HepG2 (cell line): ENCODE results near the gene MYOF. TPM values are rescaled to one million over a fixed set of nuclear protein-coding genes. Genes with fewer than 3 reads are reported as not detected.

ENCODE experiments used
- DPF2 ChIP-seq: sonication (generic); formaldehyde crosslinking; IDR thresholded peaks from 2 replicates; pipeline ENCODE4 v1.4.0; 2020; ENCODE audit warnings: mild to moderate bottlenecking, low read depth, missing genetic modification reagents, borderline replicate concordance
- JDP2 ChIP-seq: sonication (generic); formaldehyde crosslinking; IDR thresholded peaks from 2 replicates; pipeline ENCODE4 v1.8.1; 2022; ENCODE audit warnings: missing genetic modification reagents, borderline replicate concordance
- PHB2 ChIP-seq: fragments of 450-650 bp; IDR thresholded peaks from 2 replicates; pipeline ENCODE4 v1.6.1; 2018; ENCODE audit not compliant: partially characterized antibody
- POLR2A ChIP-seq, 2 experiments: IDR thresholded peaks; 2 replicates each; pipeline ENCODE4 v1.6.1; 2011; ENCODE audit warnings: low read depth in 2 of 2, low read length in 2 of 2, mild to moderate bottlenecking in 1 of 2, moderate library complexity in 1 of 2; ENCODE audit not compliant: insufficient read depth in 1 of 2
- SSRP1 ChIP-seq: IDR thresholded peaks from 2 replicates; pipeline ENCODE4 v1.6.1; 2016; ENCODE audit warnings: control low read depth
- ZNF468 ChIP-seq: sonication (generic); formaldehyde crosslinking; IDR thresholded peaks from 2 replicates; pipeline ENCODE4 v1.8.0; 2022; ENCODE audit warnings: mild to moderate bottlenecking, moderate library complexity, missing genetic modification reagents
- ZNF572 ChIP-seq: sonication (generic); formaldehyde crosslinking; IDR thresholded peaks from 2 replicates; pipeline ENCODE4 v1.5.1; 2020; ENCODE audit warnings: mild to moderate bottlenecking, missing genetic modification reagents
- ZNF629 ChIP-seq: sonication (generic); formaldehyde crosslinking; conservative IDR thresholded peaks from 2 replicates; pipeline ENCODE4 v1.5.0; 2020; ENCODE audit warnings: missing genetic modification reagents
- ZNF788 ChIP-seq: sonication (generic); formaldehyde crosslinking; IDR thresholded peaks from 2 replicates; pipeline ENCODE4 v1.5.0; 2020; ENCODE audit warnings: mild to moderate bottlenecking, missing genetic modification reagents, borderline replicate concordance
- polyA plus RNA-seq, 8 experiments: library from polyadenylated mRNA; depleted of rRNA in 3 of 8; stranded (reverse) in 7 of 8; unstranded in 1 of 8; fragments of >200 nt; fragmentation: Illumina TruSeq in 4 of 8; extraction: Trizol in 4 of 8; gene quantifications; 2 replicates each; pipeline versions ENCODE4 v1.2.1 to v1.2.3, GENCODE V29; 2011 to 2016; ENCODE audit warnings: low read depth in 4 of 8, missing spikeins in 1 of 8, mixed read lengths in 1 of 8; ENCODE audit not compliant: insufficient read depth in 1 of 8
- total RNA-seq, 5 experiments: library from RNA; depleted of rRNA; stranded (reverse); fragments of >200 nt; fragmentation: Illumina TruSeq; extraction: Trizol; gene quantifications; 2 replicates each; pipeline ENCODE4 v1.2.3, GENCODE V29; 2016; ENCODE audit warnings: low read depth in 1 of 5
- TF ChIP-seq, protein P1 (sequence below): sonication (generic); formaldehyde crosslinking; IDR thresholded peaks from 2 replicates; pipeline ENCODE4 v1.8.0; 2022; ENCODE audit warnings: mild to moderate bottlenecking, missing genetic modification reagents, moderate library complexity
- TF ChIP-seq, protein P2 (sequence below): sonication (generic); formaldehyde crosslinking; IDR thresholded peaks from 2 replicates; pipeline ENCODE4 v1.5.0; 2020; ENCODE audit warnings: missing genetic modification reagents, mild to moderate bottlenecking, borderline replicate concordance
- TF ChIP-seq, protein P3 (sequence below): IDR thresholded peaks from 2 replicates; pipeline ENCODE4 v1.6.1; 2016; ENCODE audit warnings: control low read depth
- TF ChIP-seq, protein P4 (sequence below): sonication (generic); formaldehyde crosslinking; IDR thresholded peaks from 2 replicates; pipeline ENCODE4 v1.4.0; 2020; ENCODE audit warnings: low read depth, missing genetic modification reagents
- TF ChIP-seq, protein P5 (sequence below): sonication (generic); formaldehyde crosslinking; conservative IDR thresholded peaks from 2 replicates; pipeline ENCODE4 v1.4.0; 2020; ENCODE audit warnings: missing genetic modification reagents
- TF ChIP-seq, protein P6 (sequence below): IDR thresholded peaks from 2 replicates; pipeline ENCODE4 v1.6.1; 2016; ENCODE audit warnings: missing genetic modification reagents, missing compliant biosample characterization
- TF ChIP-seq, protein P7 (sequence below): sonication (generic); formaldehyde crosslinking; IDR thresholded peaks from 2 replicates; pipeline ENCODE4 v1.5.0; 2020; ENCODE audit warnings: mild to moderate bottlenecking, missing genetic modification reagents, moderate library complexity

The MYOF gene
- total and polyA plus RNA-seq, 2 of the 13 experiments (the other 11 are each of a cell fraction or from before 2014, with no cell fraction given) = 0.18 to 0.42 TPM

DNA sequence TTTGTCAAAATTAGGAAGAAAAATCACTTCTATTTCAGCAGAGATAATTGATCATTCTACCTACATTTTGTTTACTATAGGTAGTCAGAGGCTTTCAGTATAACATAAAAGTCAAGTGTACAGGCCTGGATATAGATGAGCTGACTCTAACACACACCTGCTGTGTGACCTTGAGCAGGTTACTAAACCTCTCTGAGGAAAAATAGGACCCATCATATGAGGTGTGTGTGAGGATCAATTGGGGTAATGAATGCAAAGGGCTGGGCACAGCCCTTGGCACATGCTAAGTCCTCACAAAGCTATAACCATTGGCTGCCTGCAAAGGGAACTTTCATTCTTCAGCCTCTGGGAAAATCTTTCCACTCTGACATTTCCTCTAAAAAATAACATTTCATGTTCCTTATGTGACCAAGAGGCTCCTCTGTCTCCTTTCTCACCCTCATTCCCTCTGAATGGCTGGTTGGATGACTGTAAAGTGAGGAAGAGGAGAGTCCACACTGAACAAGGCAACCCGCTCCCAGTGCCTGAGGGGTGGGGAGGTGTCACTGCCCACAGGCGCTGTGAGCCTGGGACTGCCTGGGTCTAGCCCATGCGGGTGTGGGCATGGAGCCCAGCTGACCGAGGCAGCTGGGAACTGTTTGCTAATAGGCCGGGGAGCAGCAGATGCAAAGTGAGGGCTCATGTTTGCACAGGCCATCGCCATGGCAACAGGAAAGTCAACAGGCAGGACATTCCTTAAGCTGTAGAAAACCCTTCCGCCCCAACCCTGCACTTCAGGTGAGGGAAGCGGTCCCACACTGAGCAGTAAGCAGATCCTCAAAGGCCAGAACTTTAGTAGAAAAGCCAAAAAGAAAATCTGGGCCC lies 36.8 kb downstream of the MYOF start (continued):
- TF ChIP-seq, protein P1, sequence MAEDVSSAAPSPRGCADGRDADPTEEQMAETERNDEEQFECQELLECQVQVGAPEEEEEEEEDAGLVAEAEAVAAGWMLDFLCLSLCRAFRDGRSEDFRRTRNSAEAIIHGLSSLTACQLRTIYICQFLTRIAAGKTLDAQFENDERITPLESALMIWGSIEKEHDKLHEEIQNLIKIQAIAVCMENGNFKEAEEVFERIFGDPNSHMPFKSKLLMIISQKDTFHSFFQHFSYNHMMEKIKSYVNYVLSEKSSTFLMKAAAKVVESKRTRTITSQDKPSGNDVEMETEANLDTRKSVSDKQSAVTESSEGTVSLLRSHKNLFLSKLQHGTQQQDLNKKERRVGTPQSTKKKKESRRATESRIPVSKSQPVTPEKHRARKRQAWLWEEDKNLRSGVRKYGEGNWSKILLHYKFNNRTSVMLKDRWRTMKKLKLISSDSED (CRISPR knock-in tag) = no peak
- TF ChIP-seq, protein P2, sequence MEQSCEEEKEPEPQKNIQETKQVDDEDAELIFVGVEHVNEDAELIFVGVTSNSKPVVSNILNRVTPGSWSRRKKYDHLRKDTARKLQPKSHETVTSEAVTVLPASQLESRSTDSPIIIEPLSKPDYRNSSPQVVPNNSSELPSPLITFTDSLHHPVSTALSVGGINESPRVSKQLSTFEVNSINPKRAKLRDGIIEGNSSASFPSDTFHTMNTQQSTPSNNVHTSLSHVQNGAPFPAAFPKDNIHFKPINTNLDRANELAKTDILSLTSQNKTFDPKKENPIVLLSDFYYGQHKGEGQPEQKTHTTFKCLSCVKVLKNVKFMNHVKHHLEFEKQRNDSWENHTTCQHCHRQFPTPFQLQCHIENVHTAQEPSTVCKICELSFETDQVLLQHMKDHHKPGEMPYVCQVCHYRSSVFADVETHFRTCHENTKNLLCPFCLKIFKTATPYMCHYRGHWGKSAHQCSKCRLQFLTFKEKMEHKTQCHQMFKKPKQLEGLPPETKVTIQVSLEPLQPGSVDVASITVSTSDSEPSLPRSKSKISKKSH = peak; percentile 63; the same call in 1 of the 2 replicates
- TF ChIP-seq PHB2 (no peak), DPF2 (no peak), SSRP1 (CRISPR knock-in tag) (no peak), ZNF629 (CRISPR knock-in tag) (no peak), ZNF788 (peak; percentile 85; the same call in 1 of the 2 replicates), POLR2A (IDR thresholded peaks at IDR 0.05; ENCODE audit: insufficient read depth in 1 of 2, low read depth in 2 of 2, low read length in 2 of 2) (peak in 1 of 2 experiments; percentile 57; a peak in 2 of 4 replicates), ZNF468 (CRISPR knock-in tag) (no peak), ZNF572 (CRISPR knock-in tag) (no peak), JDP2 (CRISPR knock-in tag) (no peak)
- TF ChIP-seq, protein P3, sequence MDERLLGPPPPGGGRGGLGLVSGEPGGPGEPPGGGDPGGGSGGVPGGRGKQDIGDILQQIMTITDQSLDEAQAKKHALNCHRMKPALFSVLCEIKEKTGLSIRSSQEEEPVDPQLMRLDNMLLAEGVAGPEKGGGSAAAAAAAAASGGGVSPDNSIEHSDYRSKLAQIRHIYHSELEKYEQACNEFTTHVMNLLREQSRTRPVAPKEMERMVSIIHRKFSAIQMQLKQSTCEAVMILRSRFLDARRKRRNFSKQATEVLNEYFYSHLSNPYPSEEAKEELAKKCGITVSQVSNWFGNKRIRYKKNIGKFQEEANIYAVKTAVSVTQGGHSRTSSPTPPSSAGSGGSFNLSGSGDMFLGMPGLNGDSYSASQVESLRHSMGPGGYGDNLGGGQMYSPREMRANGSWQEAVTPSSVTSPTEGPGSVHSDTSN (CRISPR knock-in tag) = no peak
- TF ChIP-seq, protein P4, sequence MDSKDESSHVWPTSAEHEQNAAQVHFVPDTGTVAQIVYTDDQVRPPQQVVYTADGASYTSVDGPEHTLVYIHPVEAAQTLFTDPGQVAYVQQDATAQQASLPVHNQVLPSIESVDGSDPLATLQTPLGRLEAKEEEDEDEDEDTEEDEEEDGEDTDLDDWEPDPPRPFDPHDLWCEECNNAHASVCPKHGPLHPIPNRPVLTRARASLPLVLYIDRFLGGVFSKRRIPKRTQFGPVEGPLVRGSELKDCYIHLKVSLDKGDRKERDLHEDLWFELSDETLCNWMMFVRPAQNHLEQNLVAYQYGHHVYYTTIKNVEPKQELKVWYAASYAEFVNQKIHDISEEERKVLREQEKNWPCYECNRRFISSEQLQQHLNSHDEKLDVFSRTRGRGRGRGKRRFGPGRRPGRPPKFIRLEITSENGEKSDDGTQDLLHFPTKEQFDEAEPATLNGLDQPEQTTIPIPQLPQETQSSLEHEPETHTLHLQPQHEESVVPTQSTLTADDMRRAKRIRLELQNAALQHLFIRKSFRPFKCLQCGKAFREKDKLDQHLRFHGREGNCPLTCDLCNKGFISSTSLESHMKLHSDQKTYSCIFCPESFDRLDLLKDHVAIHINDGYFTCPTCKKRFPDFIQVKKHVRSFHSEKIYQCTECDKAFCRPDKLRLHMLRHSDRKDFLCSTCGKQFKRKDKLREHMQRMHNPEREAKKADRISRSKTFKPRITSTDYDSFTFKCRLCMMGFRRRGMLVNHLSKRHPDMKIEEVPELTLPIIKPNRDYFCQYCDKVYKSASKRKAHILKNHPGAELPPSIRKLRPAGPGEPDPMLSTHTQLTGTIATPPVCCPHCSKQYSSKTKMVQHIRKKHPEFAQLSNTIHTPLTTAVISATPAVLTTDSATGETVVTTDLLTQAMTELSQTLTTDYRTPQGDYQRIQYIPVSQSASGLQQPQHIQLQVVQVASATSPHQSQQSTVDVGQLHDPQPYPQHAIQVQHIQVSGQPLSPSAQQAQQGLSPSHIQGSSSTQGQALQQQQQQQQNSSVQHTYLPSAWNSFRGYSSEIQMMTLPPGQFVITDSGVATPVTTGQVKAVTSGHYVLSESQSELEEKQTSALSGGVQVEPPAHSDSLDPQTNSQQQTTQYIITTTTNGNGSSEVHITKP (CRISPR knock-in tag) = peak; percentile 82; the same call in 1 of the 2 replicates
- TF ChIP-seq, protein P5, sequence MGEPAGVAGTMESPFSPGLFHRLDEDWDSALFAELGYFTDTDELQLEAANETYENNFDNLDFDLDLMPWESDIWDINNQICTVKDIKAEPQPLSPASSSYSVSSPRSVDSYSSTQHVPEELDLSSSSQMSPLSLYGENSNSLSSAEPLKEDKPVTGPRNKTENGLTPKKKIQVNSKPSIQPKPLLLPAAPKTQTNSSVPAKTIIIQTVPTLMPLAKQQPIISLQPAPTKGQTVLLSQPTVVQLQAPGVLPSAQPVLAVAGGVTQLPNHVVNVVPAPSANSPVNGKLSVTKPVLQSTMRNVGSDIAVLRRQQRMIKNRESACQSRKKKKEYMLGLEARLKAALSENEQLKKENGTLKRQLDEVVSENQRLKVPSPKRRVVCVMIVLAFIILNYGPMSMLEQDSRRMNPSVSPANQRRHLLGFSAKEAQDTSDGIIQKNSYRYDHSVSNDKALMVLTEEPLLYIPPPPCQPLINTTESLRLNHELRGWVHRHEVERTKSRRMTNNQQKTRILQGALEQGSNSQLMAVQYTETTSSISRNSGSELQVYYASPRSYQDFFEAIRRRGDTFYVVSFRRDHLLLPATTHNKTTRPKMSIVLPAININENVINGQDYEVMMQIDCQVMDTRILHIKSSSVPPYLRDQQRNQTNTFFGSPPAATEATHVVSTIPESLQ (CRISPR knock-in tag) = no peak
- TF ChIP-seq, protein P6, sequence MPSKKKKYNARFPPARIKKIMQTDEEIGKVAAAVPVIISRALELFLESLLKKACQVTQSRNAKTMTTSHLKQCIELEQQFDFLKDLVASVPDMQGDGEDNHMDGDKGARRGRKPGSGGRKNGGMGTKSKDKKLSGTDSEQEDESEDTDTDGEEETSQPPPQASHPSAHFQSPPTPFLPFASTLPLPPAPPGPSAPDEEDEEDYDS (CRISPR knock-in tag) = peak; percentile 52; the same call in 1 of the 2 replicates
- TF ChIP-seq, protein P7, sequence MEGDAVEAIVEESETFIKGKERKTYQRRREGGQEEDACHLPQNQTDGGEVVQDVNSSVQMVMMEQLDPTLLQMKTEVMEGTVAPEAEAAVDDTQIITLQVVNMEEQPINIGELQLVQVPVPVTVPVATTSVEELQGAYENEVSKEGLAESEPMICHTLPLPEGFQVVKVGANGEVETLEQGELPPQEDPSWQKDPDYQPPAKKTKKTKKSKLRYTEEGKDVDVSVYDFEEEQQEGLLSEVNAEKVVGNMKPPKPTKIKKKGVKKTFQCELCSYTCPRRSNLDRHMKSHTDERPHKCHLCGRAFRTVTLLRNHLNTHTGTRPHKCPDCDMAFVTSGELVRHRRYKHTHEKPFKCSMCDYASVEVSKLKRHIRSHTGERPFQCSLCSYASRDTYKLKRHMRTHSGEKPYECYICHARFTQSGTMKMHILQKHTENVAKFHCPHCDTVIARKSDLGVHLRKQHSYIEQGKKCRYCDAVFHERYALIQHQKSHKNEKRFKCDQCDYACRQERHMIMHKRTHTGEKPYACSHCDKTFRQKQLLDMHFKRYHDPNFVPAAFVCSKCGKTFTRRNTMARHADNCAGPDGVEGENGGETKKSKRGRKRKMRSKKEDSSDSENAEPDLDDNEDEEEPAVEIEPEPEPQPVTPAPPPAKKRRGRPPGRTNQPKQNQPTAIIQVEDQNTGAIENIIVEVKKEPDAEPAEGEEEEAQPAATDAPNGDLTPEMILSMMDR (CRISPR knock-in tag) = 0 out of 2 replicates have a peak, but pooled peaks have one; percentile 10
